ENCODE data around the gene CBFA2T2. TPM values are rescaled to one million over a fixed set of nuclear protein-coding genes. Genes with fewer than 3 reads are reported as not detected.
"Not testable (repeated sequence)": the region's sequence is repeated elsewhere in the genome, so short reads cannot be mapped to it uniquely, and the experiment has no call there.

Gene CBFA2T2
- total RNA-seq, 1 experiment from 2014 or later = 20.0 TPM

DNA sequence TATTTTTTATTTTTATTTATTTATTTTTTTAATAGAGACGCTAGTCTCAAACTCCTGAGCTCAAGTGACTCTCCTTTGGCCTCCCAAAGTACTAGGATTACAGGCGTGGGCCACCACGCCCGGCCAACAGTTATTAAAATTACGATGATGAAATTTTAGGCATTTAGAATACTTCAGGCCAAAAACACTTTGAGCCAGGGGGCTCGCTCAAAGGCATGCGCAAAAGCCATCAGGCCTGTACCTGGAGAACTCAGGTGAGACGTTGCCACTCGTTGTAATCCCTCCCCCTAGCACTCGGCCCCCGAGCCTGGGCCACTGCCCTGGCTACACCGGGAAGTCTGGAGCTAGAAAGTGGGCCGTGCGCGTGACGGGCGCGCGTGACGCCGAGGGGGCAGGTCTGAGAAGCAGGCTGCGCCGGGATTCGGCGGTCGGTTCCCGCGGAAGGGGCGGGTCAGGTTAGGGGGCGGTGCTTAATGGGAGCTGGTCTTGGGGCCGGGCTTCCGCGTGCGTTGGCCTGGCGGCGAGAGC is 337 bp upstream of the CBFA2T2 start:
- H3K4me1 ChIP-seq (replicated peaks; ENCODE audit: insufficient read depth) = peaks cover 18% of the 10 kb centered on the region
- H3K4me3 ChIP-seq = peak overlapping the region; percentile 55; the same call in 1 of the 2 replicates
- H3K27me3 ChIP-seq (ENCODE audit: insufficient read depth, low read depth) = no peaks in the 10 kb centered on the region
- TSS peak; percentile 93 for BruUV-seq (replicated peaks)
- no peaks in the 10 kb centered on the region for H3K36me3 ChIP-seq (ENCODE audit: low read depth)
- no peaks in the 10 kb centered on the region for H3K9me3 ChIP-seq (ENCODE audit: insufficient read depth, low read depth)
- H4K20me1 ChIP-seq (ENCODE audit: insufficient read depth) = 0 out of 2 replicates have a peak, but pooled peaks cover 5% of the 10 kb centered on the region
- peaks cover 20% of the 10 kb centered on the region for H3F3A ChIP-seq (ENCODE audit: insufficient read depth, low read depth)
- peaks cover 31% of the 10 kb centered on the region for H3K79me2 ChIP-seq (ENCODE audit: low read depth)
- TF ChIP-seq CTCF (conservative IDR thresholded peaks at IDR 0.05) = no peak
- no peak for TF ChIP-seq EZH2 (IDR thresholded peaks at IDR 0.05; ENCODE audit: low read depth)
- H3K4me2 ChIP-seq = peak overlapping the region; percentile 88
- ChIA-PET CTCF (interaction anchor here (0.5 to 0.9 kb wide), 4 partner anchors 25 to 178 kb away, joined by 4 to 11 read pairs (median 6); no protein-coding TSS in a partner anchor), POLR2A (ENCODE audit: unreplicated experiment) (interaction anchor here (0.5 to 1.2 kb wide), 14 partner anchors 12 to 647 kb away, joined by 3 to 12 read pairs (median 4); partner anchors contain the start of genes EIF2S2 and ZNF341)
- H2AFZ ChIP-seq = peak overlapping the region; percentile 75
- H3K27ac ChIP-seq = peak overlapping the region; percentile 90
- intact Hi-C loops (cut with micrococcal nuclease; ENCODE audit: unreplicated experiment) = no loop called here
- H3K9me2 ChIP-seq (ENCODE audit: insufficient read depth) = no peaks in the 10 kb centered on the region
- peak; percentile 91 to 100 for DNase-seq

DNA sequence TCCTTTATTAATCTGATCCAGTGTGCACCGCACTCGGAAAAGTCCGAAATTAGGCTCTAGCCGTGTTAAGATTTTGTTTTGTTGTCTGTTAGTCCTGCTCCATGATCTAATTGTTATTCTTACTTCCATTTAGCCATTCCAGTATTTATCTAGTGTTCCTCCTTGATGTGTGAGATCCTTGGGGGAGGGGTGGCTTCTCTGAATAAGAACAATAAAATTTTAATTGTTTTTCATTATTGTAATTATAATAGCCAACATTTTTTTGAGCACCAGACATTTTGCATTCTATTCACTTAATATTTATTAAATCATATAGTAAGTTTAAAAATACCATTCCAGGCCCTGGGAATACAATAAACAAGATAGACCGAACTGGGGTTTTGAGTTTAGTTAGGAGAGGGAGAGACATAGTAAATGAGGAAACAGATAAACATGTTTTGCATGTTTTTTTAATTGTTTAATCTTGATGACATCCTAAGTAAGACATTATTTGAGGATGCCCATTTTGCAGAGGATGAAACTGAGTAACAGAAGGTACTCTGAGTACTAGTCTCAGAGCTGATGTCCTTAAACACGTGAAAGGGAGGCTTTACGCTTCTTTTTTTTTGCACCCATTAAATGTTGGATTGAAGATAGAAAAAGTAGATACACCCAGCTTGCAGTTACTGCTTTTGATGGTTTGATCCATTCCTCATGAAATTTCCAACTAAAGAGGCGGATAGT is 1.2 kb downstream of the CBFA2T2 start:
- no peaks in the 10 kb centered on the region for H3K9me3 ChIP-seq (ENCODE audit: insufficient read depth, low read depth)
- H3K9me2 ChIP-seq (ENCODE audit: insufficient read depth) = no peaks in the 10 kb centered on the region
- no peaks in the 10 kb centered on the region for H3K36me3 ChIP-seq (ENCODE audit: low read depth)
- H2AFZ ChIP-seq = peak overlapping the region; percentile 86
- ChIA-PET POLR2A (ENCODE audit: unreplicated experiment) (interaction anchor here (0.5 to 1.2 kb wide), 3 partner anchors 27 to 64 kb away, joined by 6 to 8 read pairs (median 7); no protein-coding TSS in a partner anchor), CTCF (interaction anchor here (0.7 kb wide), 1 partner anchor 35 kb away, joined by 3 read pairs; no protein-coding TSS in a partner anchor)
- H3K79me2 ChIP-seq (ENCODE audit: low read depth) = peaks cover 36% of the 10 kb centered on the region
- peak overlapping the region; percentile 67 for H3K4me3 ChIP-seq
- 0 out of 2 replicates have a peak, but pooled peaks cover 5% of the 10 kb centered on the region for H4K20me1 ChIP-seq (ENCODE audit: insufficient read depth)
- no peaks in the 10 kb centered on the region for H3K27me3 ChIP-seq (ENCODE audit: insufficient read depth, low read depth)
- no peak overlapping the region for H3K27ac ChIP-seq
- intact Hi-C loops (cut with micrococcal nuclease; ENCODE audit: unreplicated experiment) = no loop called here
- BruUV-seq (replicated peaks) = TSS peak; percentile 38
- TF ChIP-seq CTCF (conservative IDR thresholded peaks at IDR 0.05) = no peak
- H3K4me1 ChIP-seq (replicated peaks; ENCODE audit: insufficient read depth) = peaks cover 18% of the 10 kb centered on the region
- no peak for DNase-seq
- H3F3A ChIP-seq (ENCODE audit: insufficient read depth, low read depth) = peaks cover 20% of the 10 kb centered on the region
- peak overlapping the region; percentile 94 for H3K4me2 ChIP-seq

GRCh38 chr20:33493076-33493766 is 3.3 kb downstream of the CBFA2T2 start:
- Histone ChIP-seq H3K4me3 (no peak overlapping the region), H3K9me3 (ENCODE audit: insufficient read depth, low read depth) (no peaks in the 10 kb centered on the region), H3K27me3 (ENCODE audit: insufficient read depth, low read depth) (no peaks in the 10 kb centered on the region), H3K27ac (no peak overlapping the region), H3K9me2 (ENCODE audit: insufficient read depth) (no peaks in the 10 kb centered on the region), H2AFZ (no peak overlapping the region), H3F3A (ENCODE audit: insufficient read depth, low read depth) (peaks cover 20% of the 10 kb centered on the region), H3K36me3 (ENCODE audit: low read depth) (no peaks in the 10 kb centered on the region), H3K4me2 (no peak overlapping the region), H3K79me2 (ENCODE audit: low read depth) (peaks cover 42% of the 10 kb centered on the region), H4K20me1 (ENCODE audit: insufficient read depth) (0 out of 2 replicates have a peak, but pooled peaks cover 9% of the 10 kb centered on the region), H3K4me1 (replicated peaks; ENCODE audit: insufficient read depth) (peaks cover 18% of the 10 kb centered on the region)
- intact Hi-C loops (cut with micrococcal nuclease; ENCODE audit: unreplicated experiment) = no loop called here
- POLR2A ChIA-PET (ENCODE audit: unreplicated experiment) = interaction anchor here (0.6 kb wide), 1 partner anchor 10 kb away, joined by 24 read pairs; no protein-coding TSS in a partner anchor
- CTCF ChIA-PET = no interaction called here
- no TSS peak for BruUV-seq (replicated peaks)
- no peak for DNase-seq
- no peak for TF ChIP-seq EZH2 (IDR thresholded peaks at IDR 0.05; ENCODE audit: low read depth)
- TF ChIP-seq CTCF (conservative IDR thresholded peaks at IDR 0.05) = no peak

- H3K4me2 ChIP-seq; H3K4me1 ChIP-seq (replicated peaks; ENCODE audit: insufficient read depth); H4K20me1 ChIP-seq (ENCODE audit: insufficient read depth); H3K27me3 ChIP-seq (ENCODE audit: insufficient read depth, low read depth); H3K27ac ChIP-seq; POLR2A ChIA-PET (ENCODE audit: unreplicated experiment); H3K4me3 ChIP-seq; H2AFZ ChIP-seq; DNase-seq; intact Hi-C loops (cut with micrococcal nuclease; ENCODE audit: unreplicated experiment); H3K9me3 ChIP-seq (ENCODE audit: insufficient read depth, low read depth); H3K36me3 ChIP-seq (ENCODE audit: low read depth); BruUV-seq (replicated peaks); H3K9me2 ChIP-seq (ENCODE audit: insufficient read depth): not testable (repeated sequence)
- Histone ChIP-seq H3K79me2 (ENCODE audit: low read depth) (peaks cover 34% of the 10 kb centered on the region), H3F3A (ENCODE audit: insufficient read depth, low read depth) (peaks cover 12% of the 10 kb centered on the region; the same call in 1 of the 2 replicates)
- CTCF ChIA-PET = interaction anchor here (1.2 kb wide), 1 partner anchor 19 kb away, joined by 5 read pairs; no protein-coding TSS in a partner anchor
These were observed 6.9 kb downstream of the CBFA2T2 start for GRCh38 chr20:33496776-33497175.
